ENCODE data around the gene ARRDC1.

ARRDC1 gene

DNA sequence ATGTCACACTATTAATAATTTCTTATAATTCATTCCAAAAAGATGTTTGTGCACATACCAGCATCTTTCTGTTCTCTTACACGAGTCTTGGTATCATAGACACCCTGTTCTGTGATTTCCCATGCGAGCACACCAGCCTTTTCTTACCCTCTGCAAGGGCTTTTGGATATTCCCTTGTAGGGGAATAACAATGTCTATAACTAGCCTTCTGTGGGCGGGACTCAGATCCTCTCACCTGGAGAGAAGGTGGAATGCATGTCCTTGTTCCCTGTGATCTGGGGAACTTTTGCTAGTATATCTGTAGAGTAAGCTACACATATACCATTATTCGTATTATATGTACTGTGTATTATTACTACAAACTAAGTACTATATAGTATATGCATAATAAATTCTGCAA lies 58.1 kb downstream of the ARRDC1 start:
- no peaks in the 10 kb centered on the region for H3K9me3 Mint-ChIP-seq
- no peak overlapping the region for H3K27ac Mint-ChIP-seq
- no peaks in the 10 kb centered on the region for H3K27me3 Mint-ChIP-seq
- H3K4me3 Mint-ChIP-seq = no peak overlapping the region
- DNase-seq (no peak), ATAC-seq (no peak)
- H3K4me1 Mint-ChIP-seq = peaks cover 58% of the 10 kb centered on the region

DNA sequence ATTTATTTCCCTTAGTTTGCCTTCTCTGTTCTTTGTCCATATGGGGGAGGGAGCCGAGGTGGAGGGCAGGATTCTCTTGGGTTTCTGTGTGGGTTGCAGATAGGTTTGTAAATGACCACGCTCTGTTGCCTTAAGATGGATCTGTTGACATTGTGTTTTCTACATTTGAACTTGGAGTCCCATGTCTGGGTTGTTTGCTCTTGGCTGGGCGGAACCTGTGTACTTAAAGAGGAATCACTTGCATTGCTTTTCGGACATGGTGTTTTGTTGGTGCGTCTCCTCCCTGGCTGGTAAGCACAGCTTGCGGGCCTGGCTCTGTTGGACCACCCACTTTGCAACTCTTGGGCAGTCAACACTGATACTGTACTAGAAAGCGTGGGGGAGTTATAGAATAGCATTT lies 59.2 kb downstream of the ARRDC1 start:
- ATAC-seq (no peak), DNase-seq (no peak)
- no peak overlapping the region for H3K27ac Mint-ChIP-seq
- H3K9me3 Mint-ChIP-seq = no peaks in the 10 kb centered on the region
- H3K4me1 Mint-ChIP-seq = peaks cover 60% of the 10 kb centered on the region
- no peaks in the 10 kb centered on the region for H3K27me3 Mint-ChIP-seq
- H3K4me3 Mint-ChIP-seq = no peak overlapping the region

Data from stimulated activated naive CD8-positive, alpha-beta T cell treated with anti-CD3 and anti-CD28 coated beads, Interleukin-15, amount 100 ng/mL, for 72 hours (primary cell).